T-helper 2 cell treated with Interferon-gamma antibody and Interleukin-4, amounts not matched to agents 100 ng/mL and 5 ng/mL, for 36 hours (primary cell): ENCODE results near the gene SH2B3. TPM values are rescaled to one million over a fixed set of nuclear protein-coding genes. Genes with fewer than 3 reads are reported as not detected.
"Not testable (repeated sequence)": the region's sequence is repeated elsewhere in the genome, so short reads cannot be mapped to it uniquely, and the experiment has no call there.

Source experiments
- intact Hi-C: fragments of 100-400 bp; cut with micrococcal nuclease; formaldehyde crosslinking; loops from one replicate; pipeline ENCODE4 v1.15.1; 2023
- total RNA-seq: library from RNA; stranded (reverse); gene quantifications from 2 replicates; pipeline ENCODE4 v1.2.3, GENCODE V29; 2022

The SH2B3 gene
- total RNA-seq, result 39.5 and 40.3 TPM in 2 replicates

DNA sequence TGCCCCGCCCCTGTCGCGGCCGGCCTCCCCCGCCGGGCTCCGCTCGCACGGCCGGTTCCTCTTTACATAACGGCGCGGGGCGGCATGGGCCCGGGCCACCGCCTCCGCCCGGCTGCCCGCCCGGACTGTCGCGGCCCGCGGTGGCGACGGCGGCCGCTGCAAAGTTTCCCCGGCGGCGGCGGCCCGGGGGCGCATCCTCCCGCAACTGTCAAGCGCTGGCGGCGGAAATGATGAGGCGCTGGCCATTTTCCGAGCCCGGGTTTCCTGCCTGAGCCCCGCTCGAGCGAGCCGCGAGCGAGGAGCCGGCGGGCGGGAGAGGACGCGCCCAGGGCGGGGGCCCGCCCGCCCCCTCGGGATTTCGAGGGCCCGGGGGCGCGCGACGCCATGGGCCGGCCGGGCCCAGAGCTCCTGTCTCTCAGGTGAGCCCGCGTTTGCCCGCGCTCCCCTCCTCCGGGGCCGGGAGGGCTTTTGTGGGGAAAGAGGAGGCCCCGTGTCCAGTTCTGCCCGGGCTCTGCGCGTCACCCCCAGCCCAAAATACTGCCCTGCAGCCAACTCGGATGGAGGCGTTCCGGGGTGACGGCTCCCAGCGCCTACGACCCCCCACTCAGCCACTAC, at the start of gene SH2B3:
TSS of gene SH2B3 (plus strand) at position 65 of the 615 bp plus-strand sequence. CDS start 12,223 bp downstream, outside the sequence.
- intact Hi-C loops, result loop anchor here (1.0 to 5.0 kb wide), 5 partner anchors 24 to 281 kb away; partner anchors contain the start of genes ACAD10, ATXN2 and BRAP

DNA sequence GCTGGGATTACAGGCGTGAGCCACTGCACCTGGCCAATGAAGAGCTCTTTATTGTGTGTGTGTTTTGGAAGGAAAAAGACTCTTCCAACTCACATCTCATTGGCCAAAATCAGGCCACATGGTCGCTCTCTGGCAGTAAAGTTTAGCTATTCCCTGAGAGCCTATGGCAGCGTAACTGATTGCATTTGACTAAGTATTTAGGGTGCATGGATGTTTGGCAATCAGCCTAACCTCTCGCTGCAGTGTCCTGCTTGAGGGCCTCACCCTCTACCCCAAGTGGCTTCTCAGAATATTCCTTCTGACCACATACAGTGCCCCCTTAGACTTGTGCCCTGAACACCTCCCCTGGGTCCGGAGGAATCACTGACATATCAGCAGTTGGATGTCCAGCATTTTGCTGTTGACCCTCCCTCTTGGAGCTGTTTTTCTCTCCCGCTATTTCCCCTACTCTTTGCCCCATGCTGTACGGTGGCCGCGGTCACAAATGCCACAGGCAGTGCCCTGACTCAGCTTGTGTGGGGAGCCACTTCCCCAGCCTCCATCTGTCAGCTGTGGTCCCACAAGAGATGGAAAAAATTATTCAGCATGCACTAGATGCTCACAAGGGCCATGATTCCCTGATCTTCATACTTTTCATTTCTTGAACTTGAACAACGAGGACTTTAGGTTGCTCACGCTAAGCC, 46.4 kb upstream of the SH2B3 start:
- intact Hi-C loops, result no loop called here

DNA sequence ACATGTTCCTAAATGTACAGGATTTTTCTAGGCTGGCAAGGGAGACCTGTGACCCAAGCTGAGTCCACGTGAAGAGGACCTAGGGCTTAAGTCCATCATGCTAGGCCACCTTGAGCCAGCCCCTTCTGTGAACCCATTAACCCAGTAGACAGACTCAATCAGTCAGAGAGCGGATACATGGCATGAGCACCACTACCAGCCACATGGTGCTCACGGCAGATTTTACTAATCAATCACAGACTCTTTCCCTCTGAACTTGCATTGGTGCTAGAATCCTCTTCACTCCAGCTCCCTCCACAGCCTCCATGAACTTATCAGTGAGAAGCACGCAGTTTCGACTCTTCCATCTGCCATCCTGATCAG, 45.8 kb upstream of the SH2B3 start:
- intact Hi-C loops, result no loop called here

DNA sequence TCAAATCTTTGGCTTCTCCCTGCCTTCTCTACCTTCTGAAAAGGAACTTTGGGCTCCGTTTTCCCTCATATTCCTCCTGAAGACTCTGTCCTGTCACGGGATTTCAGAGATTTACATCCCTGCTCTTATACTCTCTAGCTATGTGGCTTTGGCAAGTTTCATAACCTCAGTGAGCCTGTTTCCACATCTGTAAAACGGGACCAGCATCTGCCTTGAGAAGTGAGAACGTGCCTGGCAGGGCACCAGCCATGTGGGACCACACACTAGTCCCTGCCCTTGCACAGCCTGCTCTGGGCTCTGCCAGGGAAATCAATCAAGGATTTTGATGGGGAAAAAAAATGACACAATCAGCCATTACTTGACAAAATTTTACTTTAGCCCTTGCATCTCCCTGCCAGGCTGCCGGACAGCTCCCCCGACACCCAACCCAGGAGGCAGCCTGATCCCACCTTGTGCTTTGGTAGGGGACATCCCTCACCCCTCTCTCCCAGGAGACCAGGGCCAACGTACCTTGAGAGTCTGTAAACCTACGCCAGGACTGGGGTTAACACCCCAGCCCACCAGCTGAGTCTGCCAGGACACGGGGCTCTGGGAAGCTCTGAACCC, 45.3 kb upstream of the SH2B3 start:
- intact Hi-C loops, result no loop called here

DNA sequence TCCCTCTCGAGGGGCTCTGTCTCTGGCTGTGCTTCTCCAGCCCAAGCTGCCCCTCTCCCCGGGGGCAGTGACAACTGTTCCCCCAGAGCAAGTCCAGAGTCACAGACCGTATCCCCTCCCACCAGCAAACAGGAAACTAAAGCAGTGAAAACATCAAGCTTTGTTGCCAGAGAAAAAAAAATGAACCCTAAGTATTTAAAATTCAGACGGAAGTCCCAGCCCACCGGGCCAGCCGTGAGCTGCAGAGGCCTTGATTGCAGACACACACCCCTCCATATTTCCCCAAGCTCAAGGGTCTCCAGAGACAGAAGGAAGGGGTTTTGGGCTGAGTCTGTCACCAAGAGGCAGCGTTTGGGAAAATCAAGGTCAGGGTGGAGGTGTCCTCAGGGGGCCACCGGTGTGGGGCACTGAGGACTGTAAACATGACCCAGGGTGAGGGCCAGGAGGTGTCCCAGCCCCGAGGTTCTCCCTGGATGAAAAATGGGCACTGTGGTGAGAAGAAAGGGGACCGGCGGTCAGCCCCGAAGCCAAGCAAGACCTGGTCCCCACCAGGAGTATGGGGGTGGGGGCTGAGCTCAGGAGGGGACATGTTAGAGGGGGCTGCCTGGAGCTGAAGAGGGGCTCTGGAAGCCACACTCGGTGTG, 44.5 kb upstream of the SH2B3 start:
- intact Hi-C loops, result no loop called here

DNA sequence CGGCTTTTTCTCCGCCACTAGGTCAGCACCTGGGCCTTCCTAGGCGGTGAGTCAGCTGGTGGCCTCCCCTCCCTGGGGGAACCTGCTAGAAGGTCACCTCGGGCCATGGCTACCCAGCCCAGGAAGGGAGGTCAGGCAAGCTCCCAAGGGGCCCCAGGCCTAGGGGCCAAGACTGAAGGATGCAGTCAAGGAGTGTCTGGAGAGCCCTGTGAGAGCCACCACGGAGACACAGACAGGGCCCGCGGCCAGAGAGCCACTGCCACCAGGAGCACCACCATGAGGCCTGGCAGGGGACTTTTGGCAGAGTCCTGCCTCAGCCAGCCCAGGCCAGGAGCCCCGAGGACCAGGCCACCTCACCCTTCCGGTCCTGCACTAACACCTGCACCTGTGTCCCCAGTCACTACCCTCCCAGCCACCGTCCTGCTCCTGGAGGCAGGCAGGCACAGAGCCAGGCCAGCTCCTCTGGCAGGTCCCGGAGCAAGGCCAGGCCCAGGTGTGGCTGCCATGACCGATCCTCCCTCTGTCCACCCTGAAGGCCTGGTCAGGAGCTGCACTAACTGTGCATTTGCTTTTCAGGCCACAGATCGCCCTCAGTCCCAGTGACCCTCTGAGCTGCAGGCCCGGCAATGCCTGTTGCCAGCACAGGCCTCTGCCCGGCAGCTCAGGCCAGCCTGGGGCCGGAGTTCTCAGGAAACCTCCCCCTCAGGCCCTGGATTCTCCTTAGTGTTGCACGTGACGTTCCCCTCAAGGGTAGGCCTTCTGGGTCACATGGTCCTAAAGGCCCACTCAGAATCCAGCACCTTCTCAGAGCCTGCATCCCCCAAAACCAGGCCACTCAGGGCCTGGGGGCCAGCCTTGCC, 43.8 kb upstream of the SH2B3 start:
- intact Hi-C loops, result no loop called here

DNA sequence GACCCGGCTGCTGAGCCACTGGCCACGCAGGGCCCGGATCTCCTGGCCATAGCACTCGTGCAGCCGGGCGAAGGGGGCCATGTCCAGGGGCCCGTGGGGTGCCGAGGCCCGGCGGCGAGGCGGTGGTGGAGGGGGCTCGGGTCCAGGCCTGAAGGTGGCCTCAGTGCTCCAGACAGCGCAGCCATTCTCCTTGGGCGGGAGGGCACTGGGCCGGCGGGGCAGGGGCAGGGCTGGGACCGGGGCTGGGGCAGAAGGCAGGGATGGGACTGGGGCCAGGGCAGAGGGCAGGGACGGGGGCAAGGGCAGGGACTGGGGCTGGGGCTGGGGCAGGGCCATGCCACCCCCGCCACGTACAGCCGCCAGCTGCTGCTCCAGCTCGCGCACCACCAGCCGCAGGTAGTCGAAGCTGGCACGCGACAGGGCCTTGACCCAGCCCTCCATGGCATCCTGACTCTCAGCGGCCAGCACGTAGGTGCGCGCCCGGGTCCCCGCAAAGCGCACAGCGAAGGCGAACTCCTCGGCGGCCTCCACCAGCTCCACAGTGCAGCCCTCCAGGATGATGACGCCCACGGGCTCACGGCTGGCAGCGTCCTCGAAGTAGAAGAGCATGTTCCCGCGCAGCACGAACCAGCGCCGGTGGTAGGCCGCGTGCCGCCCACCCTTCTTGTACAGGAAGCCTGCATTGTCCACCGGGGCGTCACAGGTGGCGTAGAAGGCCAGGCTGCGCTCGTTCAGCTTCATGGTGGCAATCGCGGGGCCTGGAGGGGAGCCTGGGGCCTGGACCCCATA, 42.8 kb upstream of the SH2B3 start:
- intact Hi-C loops, result no loop called here

DNA sequence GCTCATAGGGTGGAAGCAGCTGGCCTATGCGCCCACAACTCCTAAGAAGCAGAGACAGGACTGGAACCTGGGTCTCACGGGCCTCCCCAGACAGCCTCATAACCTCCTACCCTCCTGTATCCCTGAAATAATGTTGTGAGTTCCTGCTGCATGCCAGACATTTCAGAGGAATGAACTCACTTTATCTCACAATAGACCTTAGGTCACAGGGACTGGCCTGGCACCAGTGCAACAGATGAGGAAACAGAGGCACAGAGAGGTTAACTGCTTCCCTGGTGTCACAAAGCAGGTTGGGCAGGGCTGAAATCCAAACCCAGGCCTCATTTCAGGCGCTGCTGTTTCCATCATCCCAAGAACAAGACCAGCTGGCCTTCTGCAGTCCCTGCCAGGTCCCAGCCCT, 42.1 kb upstream of the SH2B3 start:
- intact Hi-C loops, result no loop called here

DNA sequence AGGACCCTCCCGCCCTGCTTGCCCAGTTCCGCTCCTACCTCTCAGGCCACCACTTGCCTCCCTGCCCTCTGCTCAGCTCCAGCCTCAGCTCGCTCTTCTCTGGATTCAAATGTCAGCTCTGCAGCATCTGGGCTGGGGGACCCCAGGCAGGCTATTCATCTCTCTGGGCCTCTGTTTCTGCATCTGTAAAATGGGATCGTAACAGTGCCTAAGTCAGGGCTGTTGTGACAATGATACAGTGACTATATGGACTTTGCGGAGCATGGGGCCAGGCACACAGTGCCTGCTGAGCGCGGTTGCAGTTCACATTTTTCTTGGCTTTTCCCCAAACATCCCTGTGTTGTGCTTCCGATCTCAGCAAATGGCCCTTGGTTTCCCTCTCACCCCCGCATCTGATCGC, 39.6 kb upstream of the SH2B3 start:
- intact Hi-C loops, result no loop called here

DNA sequence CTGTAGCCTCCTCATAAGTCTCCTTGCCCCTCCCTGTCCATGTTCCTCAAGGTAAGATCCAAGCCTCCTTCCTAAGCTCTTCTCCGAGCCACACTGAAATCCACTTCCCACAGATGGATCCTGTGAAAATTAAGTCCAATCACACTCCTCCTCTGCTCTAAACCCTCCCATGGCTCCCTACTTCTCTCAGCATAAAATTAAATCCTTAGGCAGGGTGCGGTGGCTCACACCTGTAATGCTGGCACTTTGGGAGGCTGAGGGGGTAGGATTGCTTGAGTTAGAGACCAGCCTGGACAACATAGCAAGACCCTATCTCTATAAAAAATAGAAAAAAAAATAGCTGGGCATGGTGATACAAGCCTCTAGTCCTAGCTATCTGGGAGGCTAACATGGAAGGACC, 39.1 kb upstream of the SH2B3 start:
- intact Hi-C loops, result no loop called here

DNA sequence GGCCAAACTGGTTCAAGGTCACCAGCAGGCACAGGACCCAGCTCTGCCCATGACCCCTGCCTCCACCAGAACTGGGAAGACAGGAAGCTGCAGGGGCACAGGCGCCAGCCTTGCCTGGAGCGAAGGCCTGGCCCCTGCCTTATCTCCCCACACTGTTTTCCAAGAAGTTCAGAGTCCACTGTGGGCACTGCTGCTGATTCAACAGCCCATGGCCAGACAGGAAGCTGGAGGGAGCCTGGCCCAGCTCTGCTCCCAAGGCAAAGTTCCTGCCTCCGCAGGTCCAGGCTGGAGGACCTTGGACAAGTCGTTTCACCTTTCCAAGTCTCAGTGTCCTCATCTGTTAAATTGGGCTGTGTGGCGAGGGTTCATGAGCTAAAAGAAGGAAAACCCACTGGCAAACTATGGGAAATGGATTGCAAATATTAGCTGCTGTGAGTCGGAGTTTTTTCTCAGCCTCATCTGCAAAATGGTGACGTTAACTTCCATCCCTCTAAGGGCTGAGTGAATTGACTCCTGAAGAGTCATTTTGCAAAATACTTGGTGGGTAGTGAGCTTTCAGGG, 38.0 kb upstream of the SH2B3 start:
- intact Hi-C loops, result no loop called here

DNA sequence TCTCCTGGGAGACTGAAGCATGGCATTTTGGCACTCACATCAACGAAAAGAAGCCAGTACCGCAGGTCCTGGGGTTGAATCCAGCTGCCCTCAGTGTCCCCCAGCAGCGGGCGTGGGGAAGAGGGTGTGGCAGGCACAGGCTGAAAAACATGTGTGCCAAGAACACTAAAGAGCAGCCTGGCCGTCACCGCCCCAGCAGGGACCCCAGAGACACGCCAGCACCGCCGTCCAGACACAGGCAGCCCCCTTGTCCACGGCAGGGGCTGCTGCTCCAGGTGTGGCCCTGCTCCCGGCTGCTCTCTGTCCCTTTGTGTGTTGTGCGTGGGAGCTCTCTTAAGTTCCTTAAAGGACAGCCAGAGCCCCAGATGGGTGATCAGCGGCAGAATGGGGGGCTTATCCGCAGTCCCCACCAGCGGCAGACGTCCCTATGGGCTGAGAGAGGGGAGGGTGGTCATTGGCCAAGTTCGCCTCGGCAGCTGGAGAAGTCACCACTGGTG, 37.4 kb upstream of the SH2B3 start:
- intact Hi-C loops, result no loop called here

DNA sequence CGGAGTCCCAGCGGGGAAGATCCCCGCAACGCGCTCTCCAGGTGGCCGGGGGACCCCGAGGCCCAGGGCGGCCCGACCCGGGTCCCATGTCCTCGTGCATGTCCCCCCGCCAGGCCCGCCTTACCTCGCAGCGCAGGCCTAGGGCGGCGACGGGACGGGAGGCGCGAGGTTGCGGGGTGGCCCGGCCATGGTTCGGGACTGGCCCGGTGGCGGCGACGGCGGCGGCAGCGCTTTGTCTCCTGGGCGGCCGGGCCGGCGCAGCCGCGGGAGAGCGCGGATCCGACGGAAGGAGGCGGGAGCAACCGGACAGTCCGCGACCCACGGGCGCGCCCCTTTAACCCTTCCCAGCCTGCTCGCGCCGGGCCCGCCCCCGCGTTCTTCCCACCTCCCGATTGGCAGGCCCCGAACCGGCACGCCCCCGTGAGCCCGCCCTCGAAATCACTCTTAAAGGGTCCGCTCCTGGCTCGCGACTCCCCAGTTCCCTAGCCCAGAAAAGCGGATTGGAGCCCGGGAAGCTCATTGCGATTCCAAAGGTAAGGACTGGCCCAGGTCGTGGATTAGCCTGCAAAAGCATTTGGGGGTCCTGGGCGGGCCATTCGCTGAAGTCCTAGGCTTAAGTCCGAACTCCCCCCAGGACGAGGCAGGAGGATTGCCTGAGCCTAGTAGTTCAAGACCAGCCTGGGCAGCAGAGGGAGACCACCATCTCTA, 36.8 kb upstream of the SH2B3 start, which contains the start of gene PHETA1:
TSS of gene PHETA1 (minus strand) at position 308 of the 708 bp plus-strand sequence. CDS start 5,668 bp downstream, outside the sequence.
- intact Hi-C loops, result no loop called here

DNA sequence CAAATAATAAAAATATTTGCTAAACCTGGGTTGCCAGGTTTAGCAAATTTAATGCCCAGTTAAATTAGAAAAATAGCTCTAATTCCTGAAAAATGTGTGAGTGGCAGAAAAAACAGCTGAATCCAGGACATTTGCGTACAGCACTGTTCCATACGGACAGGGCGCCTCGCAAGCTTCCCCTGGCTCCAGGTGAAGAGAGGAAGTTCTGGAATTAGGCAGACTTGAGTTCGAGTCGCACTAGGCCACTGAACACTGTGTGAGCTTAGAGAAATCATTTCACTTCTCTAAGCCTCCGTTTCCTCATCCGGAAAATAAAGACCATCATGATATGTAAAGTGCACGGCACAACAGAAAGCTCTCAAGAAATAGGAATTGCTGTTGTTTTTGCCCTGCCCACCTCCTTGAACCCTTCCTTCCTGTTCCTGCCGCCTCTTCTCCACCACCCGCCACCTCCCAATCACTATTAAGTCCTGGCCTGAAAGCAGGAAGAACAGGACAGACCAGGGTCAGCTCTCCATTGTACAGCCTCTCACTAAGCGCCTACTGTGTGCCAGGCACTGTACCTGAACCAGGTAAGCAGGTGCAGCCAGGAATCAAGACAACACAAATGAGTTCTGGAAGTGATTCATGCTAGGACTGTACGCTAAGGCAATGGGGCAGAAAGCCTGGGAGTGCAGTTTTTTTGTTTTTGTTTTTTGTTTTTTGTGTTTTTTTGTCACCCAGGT, 36.1 kb upstream of the SH2B3 start:
- intact Hi-C loops, result no loop called here

DNA sequence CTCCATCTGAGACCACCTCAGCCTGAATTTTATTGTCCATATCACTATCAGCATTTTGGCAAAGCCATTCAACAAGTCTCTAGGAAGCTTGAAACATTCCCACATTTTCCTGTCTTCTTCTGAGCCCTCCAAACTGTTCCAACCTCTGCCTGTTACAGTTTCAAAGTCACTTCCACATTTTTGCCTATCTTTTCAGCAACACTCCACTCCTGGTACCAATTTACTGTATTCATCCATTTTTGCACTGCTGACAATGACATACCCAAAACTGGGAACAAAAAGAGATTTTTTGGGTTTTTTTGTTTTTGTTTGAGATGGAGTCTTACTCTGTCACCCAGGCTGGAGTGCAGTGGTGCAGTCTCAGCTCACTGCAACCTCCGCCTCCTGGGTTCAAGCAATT, 32.5 kb upstream of the SH2B3 start:
- intact Hi-C loops, result not testable (repeated sequence)

DNA sequence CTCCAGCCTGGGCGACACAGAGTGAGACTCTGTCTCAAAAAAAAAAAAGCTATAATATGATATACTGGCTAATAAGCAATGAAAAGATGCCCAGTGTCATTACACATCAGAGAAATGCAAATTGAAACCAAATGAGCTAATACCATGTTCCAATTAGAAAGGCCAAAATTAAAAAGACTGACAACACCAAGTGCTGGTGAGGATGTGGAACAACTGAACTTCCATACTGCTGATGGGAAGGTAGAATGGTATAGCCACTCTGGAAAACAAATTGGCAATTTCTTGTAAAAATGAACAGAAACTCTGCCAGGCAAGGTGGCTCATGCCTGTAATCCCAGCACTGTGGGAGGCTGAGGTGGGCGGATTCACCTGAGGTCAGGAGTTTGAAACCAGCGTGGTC, 28.3 kb upstream of the SH2B3 start:
- intact Hi-C loops, result no loop called here

DNA sequence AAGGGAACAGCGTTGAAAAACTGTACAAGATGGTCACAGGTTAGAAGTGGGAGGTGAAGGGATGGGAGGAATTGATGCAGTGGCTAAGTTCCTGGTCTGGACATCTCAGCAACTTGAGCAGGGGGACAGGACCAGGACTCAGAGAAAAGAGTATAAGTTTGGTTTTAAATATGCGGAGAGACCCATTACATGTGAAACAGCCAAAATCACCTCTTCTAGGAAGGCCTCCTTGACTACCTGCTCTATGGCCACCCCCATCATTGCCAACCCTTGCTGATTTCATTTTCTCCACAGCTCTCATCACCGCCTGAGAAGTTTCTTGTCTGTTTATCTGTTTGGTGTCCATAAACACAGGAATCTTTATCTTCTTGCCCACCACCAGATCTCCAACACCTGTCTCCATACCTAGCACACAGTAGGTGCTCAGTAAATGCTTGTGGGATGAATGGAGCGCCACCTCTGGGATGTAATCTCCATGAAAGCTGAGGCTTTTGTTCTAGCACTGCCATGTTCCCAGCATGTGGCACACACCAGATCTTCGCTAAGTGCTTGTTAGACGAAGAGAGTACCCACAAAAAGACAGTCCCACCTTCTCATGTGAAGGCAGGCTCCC, 25.7 kb upstream of the SH2B3 start:
- intact Hi-C loops, result no loop called here

DNA sequence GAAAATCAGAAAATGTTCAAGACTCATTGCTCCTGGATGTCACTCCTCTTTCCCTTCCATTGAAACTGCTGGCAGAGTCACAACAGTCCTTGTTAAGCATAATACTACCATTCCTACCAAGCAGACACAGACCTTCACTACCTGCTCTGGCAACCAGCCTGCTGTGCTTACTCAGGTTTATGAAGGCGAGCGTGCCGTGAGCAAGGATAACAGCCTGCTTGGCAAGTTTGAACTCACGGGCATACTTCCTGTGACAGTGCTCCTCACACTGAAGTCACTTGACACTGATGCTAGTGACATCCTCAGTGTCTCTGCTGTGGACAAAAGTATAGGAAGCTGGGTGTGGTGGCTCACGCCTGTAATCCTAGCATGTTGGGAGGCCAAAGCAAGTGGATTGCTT, 21.1 kb upstream of the SH2B3 start:
- intact Hi-C loops, result no loop called here
